T47D (cell line): Measurements from ENCODE around the gene ZNF688.

Experiments used
- DNase-seq, 2 experiments: peaks; one replicate each; pipeline versions ENCODE4 v3.0.0 to v3.0.0-alpha.2; 2011 to 2012; ENCODE audit warnings: low read depth in 1 of 2, low spot score in 1 of 2
- JUND ChIP-seq: IDR thresholded peaks from 2 replicates; pipeline ENCODE4 v1.6.1; 2012; ENCODE audit warnings: low read depth
- in situ Hi-C: cut with HindIII; loops from 2 replicates; pipeline ENCODE4 v1.10.0; 2016; ENCODE audit warnings: low sequenced_read_pairs, low pct_unique_long_range_greater_than_20kb

ZNF688 gene

GRCh38 chr16:30521873-30522641 lies 49.5 kb downstream of the ZNF688 start:
- in situ Hi-C loops = no loop called here
- no peak for TF ChIP-seq JUND

GRCh38 chr16:30521476-30521872 lies 50.0 kb downstream of the ZNF688 start:
- in situ Hi-C loops = no loop called here
- no peak for TF ChIP-seq JUND
- no peak for DNase-seq

More at GRCh38 chr16:30521873-30522641, 49.5 kb downstream of the ZNF688 start:
- no peak for DNase-seq
